Spleen (tissue), 11 donors: ENCODE results near the gene HLA-DRA. TPM values are rescaled to one million over a fixed set of nuclear protein-coding genes. Genes with fewer than 3 reads are reported as not detected.

ENCODE experiments used
- DNase-seq: peaks from one replicate; pipeline ENCODE4 v3.0.0-alpha.2; 2020
- H3K27ac ChIP-seq, 8 donors: fragments of 200-600 bp; sonication (generic) in 7 of 8; 1 replicate in 4 of 8; 2 replicates in 4 of 8; pipeline versions ENCODE4 v1.5.0 to v1.8.0; 2016 to 2021; ENCODE audit warnings: inconsistent platforms in 4 of 8, mild to moderate bottlenecking in 4 of 8, moderate library complexity in 1 of 8
- H3K27me3 ChIP-seq, 7 donors: fragments of 200-600 bp; sonication (generic) in 6 of 7; replicated peaks in 1 of 7; 1 replicate in 4 of 7; 2 replicates in 3 of 7; pipeline versions ENCODE4 v1.5.0 to v1.8.0; 2016 to 2021; ENCODE audit warnings: inconsistent platforms in 3 of 7, mild to moderate bottlenecking in 1 of 7
- H3K36me3 ChIP-seq, 6 donors: fragments of 200-600 bp; sonication (generic) in 5 of 6; 1 replicate in 4 of 6; 2 replicates in 2 of 6; pipeline versions ENCODE4 v1.5.0 to v1.8.0; 2016 to 2021; ENCODE audit warnings: inconsistent platforms in 2 of 6
- H3K4me1 ChIP-seq, 6 donors: fragments of 200-600 bp; sonication (generic) in 5 of 6; 1 replicate in 3 of 6; 2 replicates in 3 of 6; pipeline versions ENCODE4 v1.5.0 to v1.8.0; 2016 to 2021; ENCODE audit warnings: inconsistent platforms in 3 of 6
- H3K4me3 ChIP-seq, 8 donors: fragments of 200-600 bp; sonication (generic) in 7 of 8; 1 replicate in 4 of 8; 2 replicates in 4 of 8; pipeline versions ENCODE4 v1.5.0 to v1.8.0; 2016 to 2021; ENCODE audit warnings: inconsistent platforms in 4 of 8, mild to moderate bottlenecking in 4 of 8, moderate library complexity in 2 of 8
- H3K9me3 ChIP-seq, 8 donors: fragments of 200-600 bp; sonication (generic) in 7 of 8; 1 replicate in 4 of 8; 2 replicates in 4 of 8; pipeline versions ENCODE4 v1.5.0 to v1.8.0; 2016 to 2021; ENCODE audit warnings: inconsistent platforms in 4 of 8
- CTCF ChIP-seq, 11 experiments: fragments of 200-600 bp in 7 of 11; fragments of 450-650 bp in 4 of 11; sonication (generic) in 4 of 11; IDR thresholded peaks in 8 of 11; conservative IDR thresholded peaks in 3 of 11; 1 replicate in 7 of 11; 2 replicates in 4 of 11; pipeline versions ENCODE4 v1.4.0 to v1.8.0; 2016 to 2021; ENCODE audit warnings: antibody characterized with exemption in 11 of 11, inconsistent platforms in 4 of 11, mild to moderate bottlenecking in 1 of 11
- POLR2A ChIP-seq, 3 donors: fragments of 450-650 bp; IDR thresholded peaks; one replicate each; pipeline ENCODE4 v1.5.1; 2017; ENCODE audit warnings: antibody characterized with exemption in 3 of 3, mild to moderate bottlenecking in 1 of 3
- POLR2AphosphoS5 ChIP-seq, 3 donors: sonication (generic); formaldehyde crosslinking; IDR thresholded peaks; one replicate each; pipeline ENCODE4 v1.5.1; 2017; ENCODE audit warnings: antibody characterized with exemption in 3 of 3
- WGBS, 5 donors: extraction: QIAGEN DNeasy Blood & Tissue Kit in 3 of 5; methylation state at CpG; one replicate each; pipeline versions ENCODE4 v1.1.5 to v1.1.7; 2013 to 2018; 5-methylcytosine and 5-hydroxymethylcytosine counted together
- intact Hi-C: fragments of 100-400 bp; cut with DNase I; formaldehyde crosslinking; loops from one replicate; pipeline ENCODE4 v1.15.0; 2023; ENCODE audit warnings: low total_unique reads
- polyA plus RNA-seq, 3 donors: library from polyadenylated mRNA; stranded (reverse); fragments of 200-250 nt; gene quantifications; one replicate each; pipeline ENCODE4 v1.2.1, GENCODE V29; 2013
- total RNA-seq, 7 donors: library from RNA; depleted of rRNA in 3 of 7; stranded (reverse); fragments of >200 nt in 3 of 7; fragmentation: NEBNext Ultra II Directional in 4 of 7; extraction: Animal tissue kit (Norgen Biotek cat#: 25700) in 4 of 7; gene quantifications; one replicate each; pipeline versions ENCODE4 v1.1.0 to v1.2.1, GENCODE V29; 2016 to 2021
- donor health status: healthy with polysubstance abuse.
- donor health status: DM: no; HTN: no; CAD: no; lungs with moderate emphysema.
- donor health status: DM: no; HTN: no; CAD: no.
- donor health status: Bipolar disorder and iron deficiency.
- donor health status: healthy.
- donor health status: DM: no; HTN: no; CAD: no.
- donor health status: DM: yes; HTN: yes; CAD: no.

HLA-DRA gene
- total and polyA plus RNA-seq, 10 donors = 1,127 to 2,800 (median 1,740) TPM

- Histone ChIP-seq H3K9me3 (no peaks in the 10 kb centered on the region), H3K27me3 (peaks cover 0 to 57% (median 0%) of the 10 kb centered on the region in 7 donors), H3K27ac (peak overlapping the region in 1 of 8 donors; percentile 14), H3K36me3 (no peaks in the 10 kb centered on the region), H3K4me3 (peak overlapping the region in 1 of 8 donors; percentile 41), H3K4me1 (peaks cover 0 to 19% (median 14%) of the 10 kb centered on the region in 6 donors)
- intact Hi-C loops = loop anchor here (5.0 to 10.0 kb wide), 2 partner anchors 171 to 281 kb away; no protein-coding TSS in a partner anchor
- TF ChIP-seq POLR2A (IDR thresholded peaks at IDR 0.05) = no peak
- no peak for TF ChIP-seq POLR2AphosphoS5 (IDR thresholded peaks at IDR 0.05)
- no peak for TF ChIP-seq CTCF (IDR thresholded peaks at IDR 0.05 in 8 of 11, conservative IDR thresholded peaks at IDR 0.05 in 3 of 11)
- WGBS, 5 donors = 69 to 95% (median 74%) methylated on average over 3 of the region's 3 CpGs
- no peak for DNase-seq
These were observed 23.7 kb upstream of the HLA-DRA start for GRCh38 chr6:32416036-32416435.

GRCh38 chr6:32424589-32425300 lies 14.9 kb upstream of the HLA-DRA start:
- H3K4me1 ChIP-seq = no peaks in the 10 kb centered on the region
- no peaks in the 10 kb centered on the region for H3K9me3 ChIP-seq
- DNase-seq = no peak
- no peak overlapping the region for H3K27ac ChIP-seq
- H3K36me3 ChIP-seq = no peaks in the 10 kb centered on the region
- 77 to 98% (median 95%) methylated on average over 3 of the region's 3 CpGs for WGBS, 5 donors
- TF ChIP-seq POLR2AphosphoS5 (IDR thresholded peaks at IDR 0.05) (no peak), POLR2A (IDR thresholded peaks at IDR 0.05) (no peak), CTCF (IDR thresholded peaks at IDR 0.05 in 8 of 11, conservative IDR thresholded peaks at IDR 0.05 in 3 of 11) (no peak)
- H3K27me3 ChIP-seq = peaks cover 0 to 4% (median 0%) of the 10 kb centered on the region in 7 donors
- no peak overlapping the region for H3K4me3 ChIP-seq
- intact Hi-C loops = loop anchor here (5.0 kb wide), 1 partner anchor 278 kb away; no protein-coding TSS in a partner anchor

GRCh38 chr6:32426338-32426737 lies 13.3 kb upstream of the HLA-DRA start:
- H3K36me3 ChIP-seq = no peaks in the 10 kb centered on the region
- H3K27ac ChIP-seq = no peak overlapping the region
- H3K27me3 ChIP-seq = no peaks in the 10 kb centered on the region
- H3K9me3 ChIP-seq = no peaks in the 10 kb centered on the region
- intact Hi-C loops = loop anchor here (5.0 kb wide), 1 partner anchor 276 kb away; no protein-coding TSS in a partner anchor
- TF ChIP-seq POLR2AphosphoS5 (IDR thresholded peaks at IDR 0.05) (no peak), POLR2A (IDR thresholded peaks at IDR 0.05) (no peak), CTCF (IDR thresholded peaks at IDR 0.05 in 8 of 11, conservative IDR thresholded peaks at IDR 0.05 in 3 of 11) (no peak)
- H3K4me1 ChIP-seq = no peaks in the 10 kb centered on the region
- H3K4me3 ChIP-seq = no peak overlapping the region
- no peak for DNase-seq
- 63 to 85% (median 79%) methylated on average over 4 of the region's 4 CpGs for WGBS, 5 donors

- Histone ChIP-seq H3K4me3 (no peak overlapping the region), H3K4me1 (no peaks in the 10 kb centered on the region), H3K27me3 (no peaks in the 10 kb centered on the region), H3K27ac (no peak overlapping the region), H3K36me3 (no peaks in the 10 kb centered on the region), H3K9me3 (no peaks in the 10 kb centered on the region)
- no peak for DNase-seq
- no peak for TF ChIP-seq POLR2AphosphoS5 (IDR thresholded peaks at IDR 0.05)
- TF ChIP-seq CTCF (IDR thresholded peaks at IDR 0.05 in 8 of 11, conservative IDR thresholded peaks at IDR 0.05 in 3 of 11) = no peak
- no peak for TF ChIP-seq POLR2A (IDR thresholded peaks at IDR 0.05)
- WGBS, 5 donors = 50 to 81% (median 58%) methylated on average over 1 of the region's 1 CpG
- intact Hi-C loops = loop anchor here (5.0 kb wide), 1 partner anchor 275 kb away; no protein-coding TSS in a partner anchor
These were observed 12.5 kb upstream of the HLA-DRA start for GRCh38 chr6:32427218-32427617.
